GM21619 (cell line): Measurements from ENCODE around the gene KIF16B.
"Not testable (repeated sequence)": the region's sequence is repeated elsewhere in the genome, so short reads cannot be mapped to it uniquely, and the experiment has no call there.

Experiments used
- ATAC-seq: cut with Tn5 transposase; IDR thresholded peaks from one replicate; pipeline ENCODE4 v1.9.1; 2021; ENCODE audit not compliant: unreplicated experiment

KIF16B gene

DNA sequence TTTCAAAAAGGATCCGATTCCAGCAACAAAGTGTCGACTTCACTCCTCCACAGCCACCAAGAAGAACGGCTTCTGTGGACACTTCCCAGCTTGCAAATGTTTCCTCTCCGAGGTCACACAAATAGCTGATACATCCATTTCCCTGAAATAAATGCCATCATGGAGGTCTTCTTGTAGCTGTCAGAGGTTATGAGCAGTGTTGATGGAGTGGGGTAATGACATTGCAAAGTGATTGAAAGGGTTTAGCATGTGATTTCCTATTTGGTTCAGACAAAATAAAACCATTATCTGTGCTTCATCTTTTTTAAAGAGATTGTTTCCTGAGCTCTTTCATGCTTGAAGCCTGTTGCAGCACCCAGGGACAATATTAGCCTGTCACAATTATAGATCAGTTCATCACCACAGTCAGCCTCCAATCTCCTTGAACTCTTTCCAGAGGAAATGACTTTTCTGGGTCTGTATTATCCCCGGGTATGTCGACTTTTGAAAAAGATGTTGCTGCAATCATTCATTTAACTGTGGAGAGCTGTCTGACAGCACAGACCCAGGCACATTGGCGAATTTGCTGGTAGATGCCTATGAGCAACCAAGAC, 16.9 kb upstream of the KIF16B start:
- ATAC-seq, result no peak

- ATAC-seq, result no peak
Observed at GRCh38 chr20:16589623-16590022, 16.4 kb upstream of the KIF16B start.

DNA sequence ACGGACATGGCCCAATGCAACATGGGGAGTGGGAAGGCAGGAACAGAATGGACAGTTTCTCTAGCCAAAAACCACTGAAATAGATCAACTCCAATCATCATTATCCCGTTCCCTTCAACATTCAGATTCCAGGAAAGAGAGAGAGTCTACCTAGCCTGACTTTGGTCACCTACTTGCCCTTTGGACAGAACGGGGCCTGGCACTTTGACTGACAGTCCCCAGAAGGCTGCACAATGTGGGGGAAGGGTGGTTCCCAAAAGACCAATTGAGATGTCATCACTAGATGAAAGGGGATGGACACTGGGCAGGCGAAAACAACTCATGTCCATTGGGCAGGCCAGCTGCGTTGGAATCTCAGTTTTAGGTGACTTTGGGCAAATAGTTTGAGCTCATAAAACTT, 15.0 kb upstream of the KIF16B start:
- no peak for ATAC-seq

DNA sequence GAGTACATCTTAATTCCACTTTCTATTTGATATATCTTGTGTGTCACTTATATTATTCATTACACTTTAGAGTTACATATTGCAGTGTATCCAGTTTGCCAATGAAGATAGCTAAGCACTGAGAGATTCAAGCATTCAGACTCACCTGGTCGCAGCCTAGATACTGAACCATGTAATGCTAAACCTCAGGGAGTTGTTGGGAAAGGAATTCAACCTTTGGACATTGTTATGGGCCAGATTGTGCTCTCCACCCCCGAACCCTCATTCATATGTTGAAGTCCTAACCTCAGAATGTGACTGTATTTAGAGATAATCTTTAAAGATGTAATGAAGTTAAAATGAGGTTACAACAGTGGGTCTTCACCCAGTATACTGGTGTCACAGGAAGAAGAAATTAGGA, 13.8 kb upstream of the KIF16B start:
- ATAC-seq, result no peak

DNA sequence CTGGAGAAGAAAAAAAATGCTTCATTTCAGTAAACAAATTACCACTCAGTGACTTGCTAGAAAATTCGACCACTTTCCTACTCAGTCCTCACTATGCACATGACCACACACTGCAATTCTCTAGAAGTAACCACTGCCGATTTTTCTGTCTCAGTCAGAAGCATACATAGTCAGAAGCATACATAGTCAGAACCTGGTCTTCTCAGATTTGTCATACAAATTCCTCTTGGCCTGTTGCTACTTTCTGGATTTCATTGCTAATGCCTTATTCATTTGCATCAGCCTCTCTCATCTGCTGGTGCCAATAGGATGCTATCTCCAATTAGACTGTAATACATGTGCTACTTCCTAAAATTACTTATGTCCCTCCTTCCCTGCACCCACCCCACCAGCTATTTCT, 10.2 kb upstream of the KIF16B start:
- ATAC-seq, result no peak

GRCh38 chr20:16581241-16581640, 8.0 kb upstream of the KIF16B start:
- ATAC-seq, result no peak

DNA sequence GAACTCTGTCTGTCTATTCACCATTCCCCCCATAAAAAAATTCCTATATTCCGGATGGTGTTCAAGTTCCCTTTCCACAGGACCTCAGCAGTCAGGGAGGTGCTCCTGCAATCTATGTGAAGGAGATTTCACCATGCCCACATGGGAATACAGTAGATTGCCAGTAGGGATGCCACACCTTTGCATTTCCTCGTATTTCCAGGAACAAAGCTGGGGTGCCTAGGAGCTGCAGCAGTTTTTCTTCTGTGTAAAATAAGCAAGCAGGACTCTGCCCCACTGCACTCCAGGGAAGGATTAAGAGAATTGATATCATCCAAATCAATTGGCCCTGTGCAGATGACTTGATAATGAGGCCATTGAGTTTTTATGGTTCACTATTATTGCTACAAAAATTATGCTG, 7.4 kb upstream of the KIF16B start:
- no peak for ATAC-seq

DNA sequence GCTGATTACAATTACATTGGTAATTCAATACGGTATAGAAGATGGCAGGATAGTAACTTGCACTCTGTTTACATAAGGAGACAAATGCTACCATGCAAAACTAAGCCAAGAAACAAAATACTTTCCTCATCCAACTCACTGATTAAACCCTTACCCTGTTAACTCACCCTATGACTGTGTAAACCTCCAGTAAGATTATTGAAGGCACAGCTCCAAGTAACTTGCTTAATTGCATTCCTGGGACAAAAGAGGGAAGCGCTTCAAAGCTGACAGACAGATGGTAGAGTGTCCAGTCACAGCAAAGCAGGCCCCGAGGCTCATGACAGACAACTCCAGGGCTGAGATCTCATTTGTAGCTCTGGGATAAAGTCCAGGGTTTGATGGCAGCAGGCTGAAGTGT, 6.9 kb upstream of the KIF16B start:
- no peak for ATAC-seq

DNA sequence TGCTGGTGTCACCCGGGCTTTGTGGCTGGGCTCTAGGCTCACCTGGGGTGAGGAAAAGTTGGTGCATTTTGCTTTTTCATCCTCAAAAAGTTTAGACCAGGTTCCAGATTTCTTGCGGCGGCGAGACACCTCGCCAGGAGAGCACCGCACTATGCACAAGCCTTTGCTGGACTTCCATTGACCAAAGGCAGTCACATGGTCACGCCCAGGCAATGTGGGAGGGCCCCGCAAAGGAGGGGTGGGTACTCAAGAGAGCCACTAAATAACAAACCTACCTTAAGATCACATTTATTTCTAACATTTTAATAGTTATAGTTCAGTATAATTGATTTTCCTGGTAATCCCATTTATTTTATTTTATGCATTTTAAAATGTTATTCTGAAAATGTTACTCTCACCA, 3.0 kb upstream of the KIF16B start:
- ATAC-seq, result no peak

GRCh38 chr20:16575390-16576140, 2.3 kb upstream of the KIF16B start:
- no peak for ATAC-seq

- ATAC-seq, result peak; percentile 39
Observed at GRCh38 chr20:16574656-16575355, 1.6 kb upstream of the KIF16B start.

GRCh38 chr20:16571333-16571732, 1.9 kb downstream of the KIF16B start:
- ATAC-seq, result no peak

DNA sequence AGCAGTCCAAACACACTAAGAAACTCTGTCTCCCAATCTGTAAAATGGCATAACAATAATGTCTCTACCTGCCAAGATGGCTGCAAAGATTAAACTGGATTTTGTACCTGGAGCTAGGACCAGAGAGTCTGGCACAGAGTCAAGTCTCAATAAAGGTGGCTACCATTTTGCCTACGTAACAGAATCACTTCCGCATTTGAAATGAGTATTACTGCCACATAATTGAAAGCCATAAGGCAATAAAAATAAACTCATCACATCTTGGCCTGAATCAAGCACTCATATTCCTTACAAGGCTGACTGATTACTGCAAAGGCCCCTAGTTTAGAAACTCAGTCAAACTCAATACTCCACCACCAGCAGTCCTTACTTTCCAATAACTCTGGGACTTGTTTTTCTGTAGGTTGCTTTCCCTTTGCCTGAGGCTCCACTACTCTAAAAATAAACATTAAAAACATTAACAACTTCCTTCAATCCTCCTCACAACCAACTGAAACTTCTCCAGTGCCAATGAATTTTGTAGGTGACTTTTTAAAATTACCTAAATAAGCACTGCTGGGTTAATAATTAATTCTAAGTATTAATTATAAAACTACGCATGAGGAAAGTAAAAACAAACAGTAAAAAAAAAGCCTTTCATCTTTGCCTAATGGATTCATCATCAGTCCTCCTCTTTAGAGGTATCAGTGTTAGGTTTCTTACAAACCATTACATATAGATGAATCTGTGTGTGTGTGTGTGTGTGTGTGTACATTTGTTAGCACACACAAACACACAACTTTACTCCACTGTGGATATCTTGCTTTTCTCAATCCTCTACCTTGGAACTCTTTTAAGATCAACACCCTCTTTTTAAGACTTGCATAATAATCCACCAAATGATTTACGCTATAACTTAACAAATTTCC, 3.7 kb downstream of the KIF16B start:
- no peak for ATAC-seq

DNA sequence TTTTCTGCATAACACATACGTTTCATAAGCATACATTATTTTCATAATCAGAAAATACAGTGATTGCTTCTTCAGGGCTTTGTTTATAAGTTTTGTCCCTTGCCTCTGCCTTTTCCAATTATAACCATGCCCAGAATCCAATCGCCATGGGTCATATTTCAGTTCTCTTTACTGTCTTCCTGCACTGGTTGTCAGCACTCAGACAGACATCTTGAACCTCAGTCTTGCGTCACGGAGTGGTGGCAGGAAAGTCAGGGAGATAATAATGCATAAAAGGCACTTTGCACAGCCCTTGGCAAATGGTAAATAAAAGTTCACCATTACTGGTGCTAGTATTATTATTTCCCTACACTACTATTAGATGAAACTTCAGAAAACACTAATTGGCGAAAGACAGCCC, 7.2 kb downstream of the KIF16B start:
- no peak for ATAC-seq

GRCh38 chr20:16564079-16564478, 9.2 kb downstream of the KIF16B start:
- not testable (repeated sequence) for ATAC-seq

GRCh38 chr20:16563066-16563806, 10.0 kb downstream of the KIF16B start:
- no peak for ATAC-seq

GRCh38 chr20:16562259-16562658, 11.0 kb downstream of the KIF16B start:
- no peak for ATAC-seq

DNA sequence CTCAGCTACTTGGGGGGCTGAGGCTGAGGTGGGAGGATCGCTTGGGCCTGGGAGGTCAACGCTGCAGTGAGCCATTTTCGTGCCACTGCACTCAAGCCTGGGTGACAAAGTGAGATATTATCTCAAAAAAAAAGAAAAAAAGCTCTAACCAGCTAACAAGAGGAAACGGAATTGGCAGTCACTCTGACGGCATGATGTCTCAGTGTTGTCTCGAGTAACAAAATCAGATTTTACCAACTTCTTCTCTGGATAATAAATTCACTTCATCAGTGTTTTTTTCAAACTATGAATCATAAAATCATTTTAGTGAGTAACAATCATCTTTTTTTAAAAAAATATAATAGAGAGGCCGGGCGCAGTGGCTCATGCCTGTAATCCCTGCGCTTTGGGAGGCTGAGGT, 12.6 kb downstream of the KIF16B start:
- no peak for ATAC-seq

DNA sequence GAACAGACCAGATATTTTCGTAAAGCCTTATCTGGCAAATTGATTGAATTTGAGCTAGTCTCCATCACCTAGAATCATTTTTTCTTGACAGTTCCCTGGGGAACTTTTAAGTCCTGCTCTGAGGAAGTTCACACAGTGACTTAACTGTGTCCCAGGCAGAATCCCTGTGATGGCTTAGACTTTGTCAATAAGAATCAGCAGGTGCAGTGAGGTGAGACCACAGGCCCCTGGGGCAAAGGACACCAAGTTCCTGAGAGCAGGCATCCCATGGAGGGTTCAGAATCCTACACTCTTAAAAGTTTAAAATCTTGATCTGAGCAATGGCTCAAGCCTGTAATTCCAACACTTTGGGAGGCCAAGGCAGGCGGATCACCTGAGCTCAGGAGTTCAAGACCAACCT, 13.0 kb downstream of the KIF16B start:
- no peak for ATAC-seq

- ATAC-seq, result no peak
Observed at GRCh38 chr20:16556301-16556700, 16.9 kb downstream of the KIF16B start.

GRCh38 chr20:16555754-16556153, 17.5 kb downstream of the KIF16B start:
- no peak for ATAC-seq
